Measurements from ENCODE around the gene RHPN2. TPM values are rescaled to one million over a fixed set of nuclear protein-coding genes. Genes with fewer than 3 reads are reported as not detected.

Gene RHPN2
- total and polyA plus RNA-seq, 2 of the 8 experiments (the other 6 are each of a cell fraction or from before 2014, with no cell fraction given) = 22.8 to 31.1 TPM

DNA sequence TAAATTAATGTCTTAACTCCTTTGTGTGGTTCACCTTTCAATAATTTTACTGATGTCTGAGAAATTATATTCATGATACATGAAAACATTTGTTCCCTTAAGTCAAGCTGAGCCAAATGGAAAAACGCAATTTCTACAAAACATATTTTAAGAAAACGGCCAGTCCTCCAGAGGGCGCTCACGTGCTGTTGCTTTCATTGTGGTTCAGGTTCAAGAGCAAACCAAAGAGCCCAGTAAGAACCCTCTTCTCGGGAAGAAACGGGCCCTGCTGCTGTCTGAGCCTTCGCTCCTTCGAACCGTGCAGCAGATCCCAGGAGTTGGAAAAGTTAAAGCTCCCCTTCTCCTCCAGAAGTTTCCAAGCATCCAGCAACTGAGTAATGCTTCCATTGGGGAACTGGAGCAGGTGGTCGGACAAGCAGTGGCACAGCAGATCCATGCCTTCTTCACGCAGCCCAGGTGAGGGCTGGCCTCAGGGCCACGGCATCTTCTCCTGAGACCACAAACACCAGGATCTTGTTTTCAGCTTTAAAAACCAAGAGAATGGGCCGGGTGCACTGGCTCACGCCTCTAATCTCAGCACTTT is 88.4 kb downstream of the RHPN2 start:
- POLR2A ChIA-PET (ENCODE audit: partially characterized antibody) = no interaction called here
- Histone ChIP-seq H4K8ac (ENCODE audit: extremely low read depth, insufficient read depth, low read length) (no peak overlapping the region), H2BK20ac (ENCODE audit: low read length) (no peak overlapping the region), H2BK12ac (ENCODE audit: low read depth, low read length) (no peak overlapping the region), H3K18ac (ENCODE audit: extremely low read depth, low read length) (no peak overlapping the region), H3K56ac (replicated peaks; ENCODE audit: insufficient read length, low read depth, low read length) (no peak overlapping the region), H3K4ac (replicated peaks; ENCODE audit: insufficient read length, low read depth, low read length) (no peak overlapping the region), H3K79me1 (ENCODE audit: low read depth, low read length) (no peaks in the 10 kb centered on the region; the same call in 1 of the 2 replicates), H3K27me3 (replicated peaks in 1 of 4; ENCODE audit: control insufficient read depth in 3 of 4, extremely low read depth in 1 of 4, insufficient read depth in 3 of 4, low read length in 3 of 4) (no peaks in the 10 kb centered on the region), H4K91ac (replicated peaks; ENCODE audit: insufficient read length, low read length) (no peak overlapping the region), H3K23ac (ENCODE audit: insufficient read length) (no peak overlapping the region), H2BK5ac (ENCODE audit: low read depth, low read length) (no peak overlapping the region), H2AFZ (ENCODE audit: low read length) (no peak overlapping the region), H2BK15ac (ENCODE audit: low read length) (no peak overlapping the region), H3K14ac (ENCODE audit: insufficient read length) (no peak overlapping the region), H3K9me3 (ENCODE audit: insufficient read depth in 2 of 2, low read depth in 1 of 2, low read length in 1 of 2) (no peaks in the 10 kb centered on the region), H3K79me2 (ENCODE audit: control insufficient read depth in 1 of 2, insufficient read depth in 2 of 2, low read length in 2 of 2) (peaks cover 0 to 1% of the 10 kb centered on the region in 2 experiments; a peak in 2 of 4 replicates), H3K4me1 (replicated peaks in 1 of 4; ENCODE audit: control insufficient read depth in 3 of 4, insufficient read depth in 4 of 4, low read length in 3 of 4) (no peaks in the 10 kb centered on the region; a peak in 1 of 7 replicates), H3K9ac (replicated peaks in 1 of 4; ENCODE audit: extremely low read depth in 1 of 4, low read depth in 3 of 4, low read length in 3 of 4) (no peak overlapping the region), H3K27ac (ENCODE audit: low read depth, low read length) (no peak overlapping the region), H4K20me1 (replicated peaks in 1 of 2; ENCODE audit: control insufficient read depth in 1 of 2, insufficient read depth in 2 of 2, low read length in 2 of 2) (peaks cover 0 to 2% of the 10 kb centered on the region in 2 experiments), H2BK120ac (replicated peaks; ENCODE audit: low read depth, low read length) (no peak overlapping the region), H3K4me2 (ENCODE audit: insufficient read depth in 1 of 2, low read depth in 2 of 2, low read length in 2 of 2) (no peak overlapping the region), H2AK5ac (ENCODE audit: low read depth, low read length) (no peak overlapping the region), H3K36me3 (ENCODE audit: control insufficient read depth in 2 of 4, insufficient read depth in 4 of 4, low read length in 3 of 4) (peaks cover 0 to 12% (median 6%) of the 10 kb centered on the region in 4 experiments; a peak in 6 of 8 replicates), H3K4me3 (ENCODE audit: extremely low read depth in 1 of 4, insufficient read depth in 2 of 4, low read depth in 3 of 4, low read length in 4 of 4) (no peak overlapping the region), H4K5ac (ENCODE audit: insufficient read length, low read depth, low read length) (no peak overlapping the region), H3K23me2 (ENCODE audit: low read depth, low read length) (peaks cover 3% of the 10 kb centered on the region; the same call in 1 of the 2 replicates)
- FAIRE-seq (no peak), DNase-seq (ENCODE audit: low read depth in 1 of 2, low spot score in 2 of 2) (peak; percentile 31 to 89)
- 63% methylated on average over 14 of the region's 14 CpGs; no CpG with 5 or more reads in 1 of the 2 experiments for WGBS, 2 experiments (ENCODE audit: extremely low coverage in 1 of 2, insufficient coverage in 1 of 2, insufficient read length in 1 of 2, insufficient replicate concordance in 2 of 2, low coverage in 1 of 2, low lambda C conversion rate in 2 of 2, missing lambda C conversion rate in 1 of 2)
- CTCF ChIA-PET (ENCODE audit: partially characterized antibody) = interaction anchor here (0.6 to 4.2 kb wide), 26 partner anchors 8 to 332 kb away, joined by 3 to 25 read pairs (median 4); partner anchors contain the start of gene GPATCH1
- TF ChIP-seq CBX8 (IDR thresholded peaks at IDR 0.05; ENCODE audit: borderline replicate concordance, low read depth, low read length) (no peak), RAD21 (IDR thresholded peaks at IDR 0.05 in 1 of 2, conservative IDR thresholded peaks at IDR 0.05 in 1 of 2; ENCODE audit: low read depth in 2 of 2, low read length in 2 of 2) (peak; percentile 89 to 92), TAF1 (IDR thresholded peaks at IDR 0.05; ENCODE audit: low read depth, low read length) (no peak), CEBPB (IDR thresholded peaks at IDR 0.05; ENCODE audit: low read depth, low read length) (no peak), FOSL1 (IDR thresholded peaks at IDR 0.05; ENCODE audit: insufficient read depth, low read depth, low read length) (no peak), POLR2AphosphoS5 (IDR thresholded peaks at IDR 0.05; ENCODE audit: low read depth, low read length) (no peak), POU5F1 (IDR thresholded peaks at IDR 0.05; ENCODE audit: low read depth, low read length) (no peak), TCF12 (IDR thresholded peaks at IDR 0.05; ENCODE audit: low read depth, low read length) (no peak), TEAD4 (IDR thresholded peaks at IDR 0.05; ENCODE audit: low read depth, low read length) (no peak), SIX5 (IDR thresholded peaks at IDR 0.05; ENCODE audit: low read depth, low read length) (no peak)
- TF ChIP-seq, protein P1, sequence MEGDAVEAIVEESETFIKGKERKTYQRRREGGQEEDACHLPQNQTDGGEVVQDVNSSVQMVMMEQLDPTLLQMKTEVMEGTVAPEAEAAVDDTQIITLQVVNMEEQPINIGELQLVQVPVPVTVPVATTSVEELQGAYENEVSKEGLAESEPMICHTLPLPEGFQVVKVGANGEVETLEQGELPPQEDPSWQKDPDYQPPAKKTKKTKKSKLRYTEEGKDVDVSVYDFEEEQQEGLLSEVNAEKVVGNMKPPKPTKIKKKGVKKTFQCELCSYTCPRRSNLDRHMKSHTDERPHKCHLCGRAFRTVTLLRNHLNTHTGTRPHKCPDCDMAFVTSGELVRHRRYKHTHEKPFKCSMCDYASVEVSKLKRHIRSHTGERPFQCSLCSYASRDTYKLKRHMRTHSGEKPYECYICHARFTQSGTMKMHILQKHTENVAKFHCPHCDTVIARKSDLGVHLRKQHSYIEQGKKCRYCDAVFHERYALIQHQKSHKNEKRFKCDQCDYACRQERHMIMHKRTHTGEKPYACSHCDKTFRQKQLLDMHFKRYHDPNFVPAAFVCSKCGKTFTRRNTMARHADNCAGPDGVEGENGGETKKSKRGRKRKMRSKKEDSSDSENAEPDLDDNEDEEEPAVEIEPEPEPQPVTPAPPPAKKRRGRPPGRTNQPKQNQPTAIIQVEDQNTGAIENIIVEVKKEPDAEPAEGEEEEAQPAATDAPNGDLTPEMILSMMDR (IDR thresholded peaks at IDR 0.05; ENCODE audit: control extremely low read depth in 1 of 3, insufficient read depth in 1 of 3, low read depth in 1 of 3, low read length in 3 of 3) = peak; percentile 39 to 84 (median 78)
